GM12878 (cell line): ENCODE data around the gene FFAR1. TPM values are rescaled to one million over a fixed set of nuclear protein-coding genes. Genes with fewer than 3 reads are reported as not detected.

Source experiments
- ATF7 ChIP-seq: fragments of 450-650 bp; IDR thresholded peaks from 2 replicates; pipeline ENCODE4 v1.6.1; 2016; ENCODE audit warnings: low read depth, mild to moderate bottlenecking
- CREB1 ChIP-seq: IDR thresholded peaks from 2 replicates; pipeline ENCODE4 v1.6.1; 2012; ENCODE audit warnings: low read depth, mild to moderate bottlenecking, inconsistent platforms
- EED ChIP-seq: sonication (generic); IDR thresholded peaks from 2 replicates; pipeline ENCODE4 v1.6.1; 2016; ENCODE audit warnings: antibody characterized with exemption, low read depth
- ESRRA ChIP-seq: IDR thresholded peaks from 2 replicates; pipeline ENCODE4 v1.6.1; 2012; ENCODE audit warnings: mild to moderate bottlenecking, low read length, improper control_type of control experiment
- GABPA ChIP-seq: IDR thresholded peaks from 2 replicates; pipeline ENCODE4 v1.6.1; 2014; ENCODE audit warnings: antibody characterized with exemption, low read depth, mild to moderate bottlenecking, inconsistent platforms
- GATAD2B ChIP-seq: fragments of 450-650 bp; conservative IDR thresholded peaks from 2 replicates; pipeline ENCODE4 v1.6.1; 2017; ENCODE audit warnings: low read depth, mild to moderate bottlenecking, moderate library complexity
- IRF4 ChIP-seq: IDR thresholded peaks from 2 replicates; pipeline ENCODE4 v1.6.1; 2011; ENCODE audit warnings: low read depth, low read length
- KLF5 ChIP-seq: fragments of 450-650 bp; IDR thresholded peaks from 2 replicates; pipeline ENCODE4 v1.6.1; 2014; ENCODE audit warnings: mild to moderate bottlenecking; ENCODE audit not compliant: partially characterized antibody
- NR2C1 ChIP-seq: fragments of 450-650 bp; IDR thresholded peaks from 2 replicates; pipeline ENCODE4 v1.6.1; 2017; ENCODE audit warnings: antibody characterized with exemption, mild to moderate bottlenecking, moderate library complexity
- PML ChIP-seq: IDR thresholded peaks from 2 replicates; pipeline ENCODE4 v1.6.1; 2012; ENCODE audit warnings: low read length, inconsistent platforms
- POLR2AphosphoS2 ChIP-seq: IDR thresholded peaks from 2 replicates; pipeline ENCODE4 v1.6.1; 2011; ENCODE audit warnings: low read depth, mild to moderate bottlenecking, low read length, improper control_type of control experiment, moderate library complexity
- POU2F2 ChIP-seq: IDR thresholded peaks from 3 replicates; pipeline ENCODE4 v1.6.1; 2011; ENCODE audit warnings: low read depth, mild to moderate bottlenecking, low read length, borderline replicate concordance
- RELA ChIP-seq: fragments of 450-650 bp; IDR thresholded peaks from 2 replicates; pipeline ENCODE4 v1.8.0; 2014; ENCODE audit warnings: borderline replicate concordance; ENCODE audit not compliant: partially characterized antibody
- SMAD5 ChIP-seq: IDR thresholded peaks from 2 replicates; pipeline ENCODE4 v1.6.1; 2016; ENCODE audit warnings: antibody characterized with exemption, low read depth
- SP1 ChIP-seq: IDR thresholded peaks from one replicate; pipeline ENCODE4 v1.6.1; 2011; ENCODE audit warnings: low read depth, low read length
- SREBF2 ChIP-seq: IDR thresholded peaks from 2 replicates; pipeline ENCODE4 v1.6.1; 2012; ENCODE audit warnings: mild to moderate bottlenecking, low read length
- TARDBP ChIP-seq: IDR thresholded peaks from 2 replicates; pipeline ENCODE4 v1.6.1; 2016; ENCODE audit warnings: borderline replicate concordance
- TBL1XR1 ChIP-seq: IDR thresholded peaks from 2 replicates; pipeline ENCODE4 v1.6.1; 2012; ENCODE audit warnings: low read depth, low read length, improper control_type of control experiment
- YY1 ChIP-seq: IDR thresholded peaks from 2 replicates; pipeline ENCODE4 v1.6.1; 2011; ENCODE audit warnings: low read depth, mild to moderate bottlenecking, low read length
- polyA plus RNA-seq, 11 experiments: library from polyadenylated mRNA; depleted of rRNA in 4 of 11; unstranded in 6 of 11; stranded (reverse) in 5 of 11; fragments of >200 nt; fragmentation: Nextera tagmentation in 4 of 11; fragmentation: Illumina TruSeq in 1 of 11; extraction: Ambion mirVana in 4 of 11; extraction: Trizol in 1 of 11; gene quantifications; 1 replicate in 1 of 11; 2 replicates in 10 of 11; pipeline versions ENCODE4 v1.2.1 to v1.2.3, GENCODE V29; 2011 to 2016; ENCODE audit warnings: inconsistent platforms in 2 of 11, missing spikeins in 2 of 11, low read depth in 1 of 11
- total RNA-seq, 4 experiments: library from RNA; depleted of rRNA in 3 of 4; stranded (reverse); fragments of >200 nt in 3 of 4; fragmentation: Illumina TruSeq in 1 of 4; extraction: Trizol in 1 of 4; gene quantifications; 2 replicates each; pipeline versions ENCODE4 v1.2.1 to v1.2.3, GENCODE V29; 2013 to 2021
- TF ChIP-seq, protein P1 (sequence below): fragments of 450-650 bp; IDR thresholded peaks from 2 replicates; pipeline ENCODE4 v1.6.1; 2017; ENCODE audit warnings: low read depth, mild to moderate bottlenecking, moderate library complexity
- TF ChIP-seq, protein P2 (sequence below): IDR thresholded peaks from 2 replicates; pipeline ENCODE4 v1.6.1; 2012; ENCODE audit warnings: mild to moderate bottlenecking, low read depth, low read length
- TF ChIP-seq, protein P3 (sequence below): fragments of 450-650 bp; IDR thresholded peaks from 2 replicates; pipeline ENCODE4 v1.6.1; 2017; ENCODE audit warnings: mild to moderate bottlenecking, moderate library complexity
- TF ChIP-seq, protein P4 (sequence below): IDR thresholded peaks from 2 replicates; pipeline ENCODE4 v1.6.1; 2012; ENCODE audit warnings: low read length, inconsistent platforms

Gene FFAR1
- total and polyA plus RNA-seq, 10 of the 15 experiments (the other 5 are each of a cell fraction or from before 2014, with no cell fraction given), result 0.05 to 0.62 (median 0.14) TPM; not detected in 2

DNA sequence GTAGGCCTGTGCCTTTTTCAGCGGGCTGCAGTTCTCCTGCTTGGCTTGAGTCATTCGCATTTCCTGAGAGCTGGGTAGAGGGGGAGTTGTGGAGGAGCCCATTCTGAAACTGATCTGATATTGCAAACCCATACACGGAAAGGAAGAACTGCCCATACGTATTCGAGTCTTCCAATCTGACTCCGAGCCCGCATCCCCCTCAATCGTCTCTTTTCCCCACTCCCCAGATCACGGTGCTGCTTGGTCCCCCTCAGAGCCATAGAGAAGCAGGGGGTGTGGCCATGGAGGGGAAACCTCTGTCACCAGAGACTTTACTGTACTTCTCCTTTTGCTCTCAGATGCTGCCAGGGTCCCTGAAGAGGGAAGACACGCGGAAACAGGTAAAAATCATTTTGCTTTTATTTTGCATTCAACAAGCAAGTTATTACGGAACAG is 18.8 kb upstream of the FFAR1 start, which contains the start of gene CD22 (continued):
- TF ChIP-seq, protein P1, sequence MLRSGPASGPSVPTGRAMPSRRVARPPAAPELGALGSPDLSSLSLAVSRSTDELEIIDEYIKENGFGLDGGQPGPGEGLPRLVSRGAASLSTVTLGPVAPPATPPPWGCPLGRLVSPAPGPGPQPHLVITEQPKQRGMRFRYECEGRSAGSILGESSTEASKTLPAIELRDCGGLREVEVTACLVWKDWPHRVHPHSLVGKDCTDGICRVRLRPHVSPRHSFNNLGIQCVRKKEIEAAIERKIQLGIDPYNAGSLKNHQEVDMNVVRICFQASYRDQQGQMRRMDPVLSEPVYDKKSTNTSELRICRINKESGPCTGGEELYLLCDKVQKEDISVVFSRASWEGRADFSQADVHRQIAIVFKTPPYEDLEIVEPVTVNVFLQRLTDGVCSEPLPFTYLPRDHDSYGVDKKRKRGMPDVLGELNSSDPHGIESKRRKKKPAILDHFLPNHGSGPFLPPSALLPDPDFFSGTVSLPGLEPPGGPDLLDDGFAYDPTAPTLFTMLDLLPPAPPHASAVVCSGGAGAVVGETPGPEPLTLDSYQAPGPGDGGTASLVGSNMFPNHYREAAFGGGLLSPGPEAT, result peak; percentile 75
- TF ChIP-seq IRF4 (0 out of 2 replicates have a peak, but pooled peaks have one; percentile 36), SREBF2 (no peak), PML (peak; percentile 98), CREB1 (0 out of 2 replicates have a peak, but pooled peaks have one; percentile 31), TBL1XR1 (no peak), ATF7 (peak; percentile 97), KLF5 (peak; percentile 83), YY1 (peak; percentile 39; the same call in 1 of the 2 replicates), POLR2AphosphoS2 (no peak; the same call in 1 of the 2 replicates), SP1 (peak; percentile 44), NR2C1 (no peak), SMAD5 (peak; percentile 96), POU2F2 (peak; percentile 75; the same call in 1 of the 3 replicates), GABPA (no peak), ESRRA (no peak; the same call in 1 of the 2 replicates), GATAD2B (no peak; the same call in 1 of the 2 replicates), EED (peak; percentile 83), TARDBP (no peak), RELA (peak; percentile 58)
- TF ChIP-seq, protein P2, sequence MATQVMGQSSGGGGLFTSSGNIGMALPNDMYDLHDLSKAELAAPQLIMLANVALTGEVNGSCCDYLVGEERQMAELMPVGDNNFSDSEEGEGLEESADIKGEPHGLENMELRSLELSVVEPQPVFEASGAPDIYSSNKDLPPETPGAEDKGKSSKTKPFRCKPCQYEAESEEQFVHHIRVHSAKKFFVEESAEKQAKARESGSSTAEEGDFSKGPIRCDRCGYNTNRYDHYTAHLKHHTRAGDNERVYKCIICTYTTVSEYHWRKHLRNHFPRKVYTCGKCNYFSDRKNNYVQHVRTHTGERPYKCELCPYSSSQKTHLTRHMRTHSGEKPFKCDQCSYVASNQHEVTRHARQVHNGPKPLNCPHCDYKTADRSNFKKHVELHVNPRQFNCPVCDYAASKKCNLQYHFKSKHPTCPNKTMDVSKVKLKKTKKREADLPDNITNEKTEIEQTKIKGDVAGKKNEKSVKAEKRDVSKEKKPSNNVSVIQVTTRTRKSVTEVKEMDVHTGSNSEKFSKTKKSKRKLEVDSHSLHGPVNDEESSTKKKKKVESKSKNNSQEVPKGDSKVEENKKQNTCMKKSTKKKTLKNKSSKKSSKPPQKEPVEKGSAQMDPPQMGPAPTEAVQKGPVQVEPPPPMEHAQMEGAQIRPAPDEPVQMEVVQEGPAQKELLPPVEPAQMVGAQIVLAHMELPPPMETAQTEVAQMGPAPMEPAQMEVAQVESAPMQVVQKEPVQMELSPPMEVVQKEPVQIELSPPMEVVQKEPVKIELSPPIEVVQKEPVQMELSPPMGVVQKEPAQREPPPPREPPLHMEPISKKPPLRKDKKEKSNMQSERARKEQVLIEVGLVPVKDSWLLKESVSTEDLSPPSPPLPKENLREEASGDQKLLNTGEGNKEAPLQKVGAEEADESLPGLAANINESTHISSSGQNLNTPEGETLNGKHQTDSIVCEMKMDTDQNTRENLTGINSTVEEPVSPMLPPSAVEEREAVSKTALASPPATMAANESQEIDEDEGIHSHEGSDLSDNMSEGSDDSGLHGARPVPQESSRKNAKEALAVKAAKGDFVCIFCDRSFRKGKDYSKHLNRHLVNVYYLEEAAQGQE, result 0 out of 2 replicates have a peak, but pooled peaks have one; percentile 28
- TF ChIP-seq, protein P3, sequence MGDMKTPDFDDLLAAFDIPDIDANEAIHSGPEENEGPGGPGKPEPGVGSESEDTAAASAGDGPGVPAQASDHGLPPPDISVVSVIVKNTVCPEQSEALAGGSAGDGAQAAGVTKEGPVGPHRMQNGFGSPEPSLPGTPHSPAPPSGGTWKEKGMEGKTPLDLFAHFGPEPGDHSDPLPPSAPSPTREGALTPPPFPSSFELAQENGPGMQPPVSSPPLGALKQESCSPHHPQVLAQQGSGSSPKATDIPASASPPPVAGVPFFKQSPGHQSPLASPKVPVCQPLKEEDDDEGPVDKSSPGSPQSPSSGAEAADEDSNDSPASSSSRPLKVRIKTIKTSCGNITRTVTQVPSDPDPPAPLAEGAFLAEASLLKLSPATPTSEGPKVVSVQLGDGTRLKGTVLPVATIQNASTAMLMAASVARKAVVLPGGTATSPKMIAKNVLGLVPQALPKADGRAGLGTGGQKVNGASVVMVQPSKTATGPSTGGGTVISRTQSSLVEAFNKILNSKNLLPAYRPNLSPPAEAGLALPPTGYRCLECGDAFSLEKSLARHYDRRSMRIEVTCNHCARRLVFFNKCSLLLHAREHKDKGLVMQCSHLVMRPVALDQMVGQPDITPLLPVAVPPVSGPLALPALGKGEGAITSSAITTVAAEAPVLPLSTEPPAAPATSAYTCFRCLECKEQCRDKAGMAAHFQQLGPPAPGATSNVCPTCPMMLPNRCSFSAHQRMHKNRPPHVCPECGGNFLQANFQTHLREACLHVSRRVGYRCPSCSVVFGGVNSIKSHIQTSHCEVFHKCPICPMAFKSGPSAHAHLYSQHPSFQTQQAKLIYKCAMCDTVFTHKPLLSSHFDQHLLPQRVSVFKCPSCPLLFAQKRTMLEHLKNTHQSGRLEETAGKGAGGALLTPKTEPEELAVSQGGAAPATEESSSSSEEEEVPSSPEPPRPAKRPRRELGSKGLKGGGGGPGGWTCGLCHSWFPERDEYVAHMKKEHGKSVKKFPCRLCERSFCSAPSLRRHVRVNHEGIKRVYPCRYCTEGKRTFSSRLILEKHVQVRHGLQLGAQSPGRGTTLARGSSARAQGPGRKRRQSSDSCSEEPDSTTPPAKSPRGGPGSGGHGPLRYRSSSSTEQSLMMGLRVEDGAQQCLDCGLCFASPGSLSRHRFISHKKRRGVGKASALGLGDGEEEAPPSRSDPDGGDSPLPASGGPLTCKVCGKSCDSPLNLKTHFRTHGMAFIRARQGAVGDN, result peak; percentile 69
- TF ChIP-seq, protein P4, sequence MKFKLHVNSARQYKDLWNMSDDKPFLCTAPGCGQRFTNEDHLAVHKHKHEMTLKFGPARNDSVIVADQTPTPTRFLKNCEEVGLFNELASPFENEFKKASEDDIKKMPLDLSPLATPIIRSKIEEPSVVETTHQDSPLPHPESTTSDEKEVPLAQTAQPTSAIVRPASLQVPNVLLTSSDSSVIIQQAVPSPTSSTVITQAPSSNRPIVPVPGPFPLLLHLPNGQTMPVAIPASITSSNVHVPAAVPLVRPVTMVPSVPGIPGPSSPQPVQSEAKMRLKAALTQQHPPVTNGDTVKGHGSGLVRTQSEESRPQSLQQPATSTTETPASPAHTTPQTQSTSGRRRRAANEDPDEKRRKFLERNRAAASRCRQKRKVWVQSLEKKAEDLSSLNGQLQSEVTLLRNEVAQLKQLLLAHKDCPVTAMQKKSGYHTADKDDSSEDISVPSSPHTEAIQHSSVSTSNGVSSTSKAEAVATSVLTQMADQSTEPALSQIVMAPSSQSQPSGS, result peak; percentile 14; the same call in 1 of the 2 replicates
